Omental fat pad (tissue), 4 donors: ENCODE data around the gene SERPINB1. TPM values are rescaled to one million over a fixed set of nuclear protein-coding genes. Genes with fewer than 3 reads are reported as not detected.

ENCODE experiments used
- ATAC-seq: fragments of 150-250 bp; one replicate; pipeline ENCODE4 v1.9.1; 2016; ENCODE audit warnings: mild to moderate bottlenecking, moderate library complexity; ENCODE audit not compliant: low FRiP score
- DNase-seq: peaks from one replicate; pipeline ENCODE4 v3.0.0-alpha.2; 2019; ENCODE audit warnings: low spot score
- CTCF ChIP-seq, 3 donors: fragments of 450-650 bp; IDR thresholded peaks; one replicate each; pipeline ENCODE4 v1.5.1; 2016 to 2017; ENCODE audit warnings: antibody characterized with exemption in 3 of 3, mild to moderate bottlenecking in 3 of 3, moderate library complexity in 2 of 3
- total RNA-seq, 4 donors: library from RNA; depleted of rRNA; stranded (reverse); fragments of >200 nt; gene quantifications; one replicate each; pipeline ENCODE4 v1.1.0, GENCODE V29; 2016

SERPINB1 gene
- total RNA-seq, 4 donors from 2014 or later = 40.8 to 146 (median 50.1) TPM

GRCh38 chr6:2821554-2821953, 20.1 kb downstream of the SERPINB1 start:
- no peak for TF ChIP-seq CTCF (IDR thresholded peaks at IDR 0.05)
- DNase-seq (no peak), ATAC-seq (no peak)

GRCh38 chr6:2820415-2820814, 21.2 kb downstream of the SERPINB1 start:
- ATAC-seq (no peak), DNase-seq (no peak)
- TF ChIP-seq CTCF (IDR thresholded peaks at IDR 0.05) = no peak

DNA sequence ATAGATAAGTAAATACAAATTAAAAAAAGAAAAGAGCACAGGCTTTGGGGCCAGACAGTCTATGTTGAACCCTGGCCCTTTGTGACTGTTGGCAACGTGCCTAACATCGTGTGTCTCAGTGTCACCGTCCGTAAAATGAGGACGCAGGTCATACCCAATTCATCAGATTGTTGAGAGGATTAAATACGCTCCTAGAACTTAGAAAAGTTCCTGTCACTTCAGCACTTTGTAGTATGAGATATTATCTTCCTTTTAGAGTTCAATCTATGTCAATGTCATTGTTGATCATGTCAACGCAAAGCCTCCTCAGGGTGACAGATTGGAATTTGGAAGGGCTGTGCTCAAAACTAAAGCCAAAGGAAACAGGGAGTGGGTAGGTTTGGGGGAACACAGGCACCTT, 21.7 kb downstream of the SERPINB1 start:
- ATAC-seq (no peak), DNase-seq (no peak)
- no peak for TF ChIP-seq CTCF (IDR thresholded peaks at IDR 0.05)

GRCh38 chr6:2819115-2819514, 22.5 kb downstream of the SERPINB1 start:
- ATAC-seq (no peak), DNase-seq (no peak)
- TF ChIP-seq CTCF (IDR thresholded peaks at IDR 0.05) = no peak

- TF ChIP-seq CTCF (IDR thresholded peaks at IDR 0.05) = no peak
- ATAC-seq = peak; percentile 61
- DNase-seq = no peak
These were observed 23.1 kb downstream of the SERPINB1 start for GRCh38 chr6:2818593-2818992.

- TF ChIP-seq CTCF (IDR thresholded peaks at IDR 0.05) = no peak
- ATAC-seq (peak; percentile 91), DNase-seq (no peak)
These were observed 23.7 kb downstream of the SERPINB1 start for GRCh38 chr6:2817903-2818443.

DNA sequence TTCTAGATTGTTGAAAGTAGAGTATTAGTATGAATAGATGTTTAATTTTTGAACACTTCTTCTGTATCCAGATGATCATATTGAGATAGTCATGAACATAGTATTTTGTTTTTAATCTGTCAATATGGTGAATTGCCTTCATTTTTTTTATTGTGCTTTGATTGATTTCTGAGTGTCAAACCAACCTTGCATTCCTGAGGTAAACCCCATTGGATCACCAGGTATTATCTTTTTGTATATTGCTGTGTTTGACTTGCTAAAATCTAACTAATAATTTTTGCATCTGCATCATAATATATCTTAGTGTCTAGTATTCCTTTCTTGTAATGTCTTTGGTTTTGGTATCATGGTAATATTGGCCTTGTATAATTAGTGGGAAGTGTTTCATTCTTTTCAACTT, 25.5 kb downstream of the SERPINB1 start:
- DNase-seq = no peak
- no peak for TF ChIP-seq CTCF (IDR thresholded peaks at IDR 0.05)
- no peak for ATAC-seq
